HG03159 (cell line): ENCODE results near the gene CAV1.
"Not testable (repeated sequence)": the region's sequence is repeated elsewhere in the genome, so short reads cannot be mapped to it uniquely, and the experiment has no call there.

Experiments
- ATAC-seq: cut with Tn5 transposase; IDR thresholded peaks from one replicate; pipeline ENCODE4 v1.9.1; 2021; ENCODE audit warnings: mild to moderate bottlenecking, moderate library complexity; ENCODE audit not compliant: unreplicated experiment

CAV1 gene

DNA sequence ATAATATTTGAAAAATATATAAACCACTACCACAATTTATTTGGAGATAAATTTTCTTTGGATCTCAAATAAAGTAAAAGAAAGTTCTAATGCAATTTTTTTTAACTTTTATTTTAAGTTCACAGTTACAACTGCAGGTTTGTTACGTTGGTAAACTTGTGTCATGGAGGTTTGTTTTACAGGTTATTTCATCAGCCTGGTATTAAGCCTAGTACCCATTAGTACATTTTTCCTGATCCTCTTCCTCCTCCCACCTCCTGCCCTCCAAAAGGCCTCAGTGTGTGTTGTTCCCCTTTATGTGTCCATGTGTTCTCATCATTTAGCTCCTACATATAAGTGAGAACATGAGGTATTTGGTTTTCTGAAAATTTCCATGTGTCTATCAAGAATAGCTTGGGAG lies 54.5 kb downstream of the CAV1 start:
- ATAC-seq, result no peak

DNA sequence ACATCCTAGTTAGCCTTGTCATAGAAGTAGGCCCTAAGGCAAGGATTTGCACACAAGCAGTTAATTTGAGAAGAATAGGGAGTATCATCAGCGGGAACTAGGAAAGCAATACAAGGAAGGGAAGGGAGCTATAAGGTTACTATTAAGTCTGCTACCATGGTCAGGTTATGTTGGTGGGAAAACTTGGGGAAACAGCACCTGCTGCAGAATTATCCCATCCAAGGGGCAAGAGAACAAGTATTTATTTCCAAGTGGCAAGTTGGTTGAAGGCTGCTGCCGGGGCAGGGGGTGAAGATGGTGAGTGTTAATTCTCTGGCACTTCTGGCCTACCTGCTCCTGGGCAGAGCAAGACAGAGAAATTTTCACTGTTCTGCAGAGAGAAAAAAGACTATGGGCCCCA lies 55.0 kb downstream of the CAV1 start:
- no peak for ATAC-seq

DNA sequence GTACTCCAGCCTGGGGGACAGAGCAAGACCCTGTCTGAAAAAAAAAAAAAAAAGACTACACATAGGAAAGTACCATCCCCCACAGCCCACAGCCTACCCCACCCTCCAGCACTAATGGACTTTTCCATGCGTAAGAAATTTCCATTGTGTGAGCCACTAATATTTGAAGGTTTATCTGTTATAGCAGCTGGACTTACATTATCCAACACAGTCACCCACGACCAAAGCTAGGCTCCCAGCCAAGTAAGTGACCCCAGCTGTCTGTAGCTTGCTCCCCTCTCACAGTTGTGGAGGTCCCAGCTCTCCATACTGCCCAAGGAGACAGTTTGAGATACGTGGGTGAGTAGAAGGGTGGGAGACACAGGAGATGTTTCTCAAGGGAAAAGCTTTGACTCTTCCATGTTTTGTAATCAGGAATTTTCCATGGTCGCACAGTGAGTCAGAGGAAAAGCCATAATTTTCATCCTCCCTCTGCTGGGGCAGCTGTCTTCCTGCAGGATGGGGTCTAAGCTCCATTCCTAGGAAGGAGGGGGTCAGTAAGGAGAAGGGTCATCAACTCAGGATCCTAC lies 57.4 kb downstream of the CAV1 start:
- ATAC-seq, result no peak

DNA sequence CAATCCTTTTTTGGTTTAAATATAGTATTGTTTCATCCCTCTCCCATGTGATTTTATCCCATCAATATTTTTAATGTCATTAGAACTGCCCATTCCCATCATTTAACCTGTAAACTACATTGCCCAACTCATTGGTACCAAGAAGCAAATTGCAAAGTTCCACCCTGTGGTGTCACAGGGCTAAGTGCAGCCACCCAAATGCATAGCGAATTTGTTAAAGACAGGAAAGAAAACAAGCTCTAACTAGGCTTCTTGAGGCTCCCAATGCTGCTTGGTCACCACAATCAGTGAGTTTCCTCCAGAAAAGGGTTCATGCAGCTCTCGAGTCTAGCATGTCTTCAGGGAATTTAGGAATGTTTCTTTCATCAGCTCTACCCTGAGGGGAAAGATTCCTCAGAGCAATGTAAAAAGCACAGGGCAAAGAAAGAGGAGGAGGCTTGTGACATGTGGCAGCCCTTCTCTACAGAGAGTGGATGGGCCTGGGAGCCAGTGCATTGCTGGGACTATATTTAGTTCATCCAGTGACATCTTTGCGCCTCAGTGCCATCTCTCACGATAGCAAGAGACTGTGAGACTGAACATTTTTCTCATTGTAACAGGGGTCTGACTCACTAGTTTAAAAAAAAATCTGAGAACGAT lies 58.1 kb downstream of the CAV1 start:
- peak; percentile 39 for ATAC-seq

DNA sequence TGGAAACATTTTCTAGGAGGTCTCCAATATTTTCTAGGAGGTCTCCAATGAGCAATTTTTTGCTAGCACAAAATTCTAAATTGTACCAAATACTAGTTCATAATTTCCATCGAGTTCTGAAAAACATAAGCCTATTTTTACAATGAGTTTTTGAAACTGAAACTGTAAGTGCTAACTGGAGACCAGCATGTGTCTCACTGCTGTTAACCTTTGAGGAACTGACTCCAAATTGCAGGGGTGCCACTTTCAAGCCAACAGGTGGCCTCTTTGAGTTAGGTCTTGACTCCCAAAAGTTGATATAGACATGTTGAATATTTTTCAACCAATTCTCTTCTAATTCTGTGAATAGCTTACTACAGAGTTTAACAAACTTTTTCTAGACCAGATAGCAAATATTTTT lies 58.8 kb downstream of the CAV1 start:
- ATAC-seq, result peak; percentile 97

DNA sequence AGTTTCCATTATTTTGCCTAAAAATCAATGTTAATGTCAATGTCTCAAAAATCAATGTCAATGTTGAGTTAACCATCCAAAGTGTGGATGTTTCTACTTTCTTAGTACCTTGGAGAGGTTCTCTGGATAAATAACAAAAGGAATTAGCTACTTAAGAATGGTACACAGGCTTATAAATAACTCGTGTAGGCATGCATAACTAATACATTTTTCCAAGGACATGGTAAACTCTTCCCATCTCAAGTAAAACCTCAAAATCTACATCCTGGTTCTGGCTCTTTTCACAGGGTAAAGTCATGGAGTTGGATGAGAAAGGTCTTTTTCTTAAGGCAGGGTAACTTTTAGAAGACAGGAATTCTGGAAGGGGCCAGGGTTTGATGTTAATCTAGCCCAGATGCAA lies 59.9 kb downstream of the CAV1 start:
- ATAC-seq, result no peak

DNA sequence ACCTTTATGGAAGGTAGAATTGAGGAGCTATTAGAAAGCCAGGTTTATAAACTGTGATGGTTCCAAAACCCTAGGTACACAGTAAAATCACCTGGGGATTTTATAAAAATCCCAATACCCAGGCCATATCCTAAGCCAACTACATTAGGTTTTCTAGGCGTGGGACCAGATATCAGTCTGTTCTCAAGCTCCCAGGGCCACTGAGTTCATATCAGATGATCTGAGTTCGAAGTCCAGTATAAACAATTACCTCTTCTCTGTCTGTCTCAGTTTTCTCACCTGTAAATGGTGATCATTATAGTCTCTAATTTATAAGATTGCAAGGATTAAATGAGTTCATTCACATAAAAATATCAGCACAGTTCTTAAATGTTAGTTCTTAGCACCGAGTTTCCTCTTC lies 60.6 kb downstream of the CAV1 start:
- ATAC-seq, result no peak

DNA sequence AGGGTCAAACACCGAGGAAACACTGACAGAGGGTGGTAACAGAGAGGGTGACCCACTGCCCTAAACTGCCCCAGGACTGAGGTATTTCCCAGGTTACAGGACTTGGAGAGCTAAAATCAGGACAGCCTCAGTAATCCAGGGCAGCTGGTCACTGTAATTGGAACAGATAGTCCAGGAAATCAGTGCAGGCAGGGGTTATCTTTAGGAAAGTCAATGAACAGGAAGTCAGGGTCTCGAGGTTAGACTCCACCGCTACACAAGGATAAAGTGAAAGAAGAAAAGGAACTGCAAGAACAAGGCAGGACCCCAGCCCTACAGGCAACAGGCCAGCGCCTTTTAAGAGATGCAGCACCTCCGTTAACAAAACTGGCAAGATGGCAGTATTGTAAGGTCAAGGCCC lies 61.1 kb downstream of the CAV1 start:
- ATAC-seq, result no peak

DNA sequence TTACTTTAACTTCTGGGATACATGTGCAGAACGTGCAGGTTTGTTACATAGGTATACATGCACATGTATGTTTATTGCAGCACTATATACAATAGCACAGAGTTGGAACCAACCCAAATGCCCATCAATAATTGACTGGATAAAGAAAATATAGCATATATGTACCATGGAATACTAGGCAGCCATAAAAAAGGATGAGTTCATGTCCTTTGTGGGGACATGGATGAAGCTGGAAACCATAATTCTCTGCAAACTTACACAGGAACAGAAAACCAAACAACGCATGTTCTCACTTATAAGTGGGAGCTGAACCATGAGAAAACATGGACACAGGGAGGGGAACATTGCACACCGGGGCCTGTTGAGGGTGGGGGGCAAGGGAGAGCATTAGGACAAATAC lies 62.4 kb downstream of the CAV1 start:
- ATAC-seq, result not testable (repeated sequence)

DNA sequence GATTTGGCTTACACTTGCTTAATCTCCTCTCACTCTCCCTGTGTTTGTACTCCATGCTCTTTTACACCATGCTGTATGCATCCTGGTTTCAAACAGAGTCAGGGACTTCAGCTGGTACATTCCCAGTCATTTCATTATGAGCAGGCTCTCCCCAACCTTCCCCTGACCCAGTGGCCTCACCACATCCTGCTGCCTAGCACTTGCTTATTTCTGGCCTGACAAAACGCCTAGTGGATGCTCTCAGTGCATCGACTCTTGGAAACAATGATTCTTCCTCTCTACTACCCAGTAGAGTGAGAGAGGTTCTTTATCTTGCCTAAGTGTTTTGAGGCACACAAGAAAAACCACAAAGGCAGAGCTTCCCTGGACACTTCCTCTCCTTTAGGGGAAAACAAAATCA lies 63.4 kb downstream of the CAV1 start:
- ATAC-seq, result peak; percentile 38

DNA sequence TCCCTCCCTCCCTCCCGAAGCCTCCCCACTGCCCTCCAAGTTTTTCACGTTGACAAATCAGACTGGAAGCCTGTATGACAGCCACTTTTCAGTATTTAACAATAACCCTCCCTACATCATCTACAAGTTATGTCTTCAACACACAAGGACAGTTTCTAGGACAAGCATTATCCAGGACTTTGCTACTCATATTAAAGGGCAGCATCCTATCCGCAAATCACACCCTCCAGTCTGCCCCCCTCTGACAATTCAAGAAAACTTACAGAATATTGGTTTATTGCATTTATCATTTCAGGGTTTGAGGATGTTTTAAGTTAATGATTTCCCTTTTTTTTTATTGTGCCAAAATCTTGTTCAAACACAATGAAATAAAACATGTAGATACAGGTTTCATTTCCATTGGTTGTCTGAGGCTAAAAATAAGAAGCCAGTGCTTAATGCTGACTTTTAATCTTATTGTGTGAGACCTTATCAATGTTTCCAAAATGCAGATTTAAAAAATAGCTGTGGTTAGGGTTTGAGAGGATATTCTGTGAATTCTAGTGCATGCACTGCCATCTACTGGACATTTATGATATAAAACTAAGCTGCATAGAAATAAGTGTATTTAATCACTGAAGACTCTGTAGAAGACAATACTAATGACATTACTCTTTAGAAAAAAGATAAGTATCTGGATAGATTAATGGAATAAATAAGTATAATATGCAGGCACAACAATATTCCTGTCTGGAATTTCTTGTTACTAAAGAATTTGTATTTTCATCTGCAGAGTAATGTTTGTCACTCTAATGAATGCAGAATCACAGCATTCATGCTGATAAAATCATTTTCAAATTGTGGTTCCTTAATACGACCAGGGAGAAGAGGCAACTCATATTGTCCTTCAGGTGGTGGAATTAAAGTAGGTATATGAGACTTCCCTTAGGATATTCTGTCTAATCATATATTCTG lies 64.1 kb downstream of the CAV1 start:
- no peak for ATAC-seq

DNA sequence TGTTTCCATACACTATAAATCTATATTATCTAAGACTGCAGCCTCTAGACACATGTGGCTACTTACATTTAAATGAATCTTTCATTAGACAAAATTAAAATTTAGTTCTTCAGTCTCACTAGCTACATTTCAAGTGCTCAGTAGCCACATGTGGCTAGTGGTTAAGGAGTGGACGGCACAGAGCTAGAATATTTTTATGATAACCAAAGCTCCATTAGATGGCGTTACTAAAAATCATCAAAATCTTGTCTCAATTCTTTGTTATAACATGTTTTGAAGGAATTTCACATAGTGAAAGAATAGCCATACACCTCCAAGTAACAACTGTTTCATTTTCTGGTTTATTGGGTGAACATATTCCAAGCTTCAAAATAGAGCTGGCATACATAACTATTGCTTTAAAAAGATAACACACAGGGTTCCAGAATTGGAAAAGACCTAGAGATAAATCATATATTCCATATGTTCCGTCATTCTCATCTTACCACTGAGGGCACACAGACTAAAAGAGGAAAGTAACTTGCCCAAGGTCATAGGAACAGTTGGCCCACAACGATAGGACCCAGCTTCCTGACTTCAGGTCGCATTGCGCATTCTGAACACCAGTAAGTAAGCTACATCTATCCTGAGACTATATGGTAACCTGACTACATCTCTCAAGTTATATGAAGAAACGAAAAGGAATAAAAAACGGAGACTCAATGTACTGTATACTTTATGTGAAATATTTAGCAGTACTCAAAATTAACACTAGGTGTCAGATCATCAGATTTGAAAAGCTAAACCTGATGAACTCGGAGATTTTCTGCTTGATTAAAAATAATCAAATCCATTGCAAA lies 66.6 kb downstream of the CAV1 start:
- no peak for ATAC-seq

DNA sequence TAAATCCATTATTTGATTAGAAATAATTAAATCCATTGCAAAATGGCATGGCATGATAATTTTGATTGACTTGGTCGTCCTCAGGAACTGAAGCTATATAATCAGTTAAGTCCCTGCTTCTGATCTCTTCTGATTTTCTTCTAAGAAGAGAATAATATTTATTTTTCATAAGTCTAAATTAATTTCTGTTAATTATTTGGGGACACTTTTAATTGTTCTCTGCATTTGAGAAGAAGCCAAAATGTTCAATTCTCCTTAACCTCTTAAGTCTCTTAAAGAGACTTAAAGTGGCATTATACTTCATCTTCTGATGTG lies 67.2 kb downstream of the CAV1 start:
- ATAC-seq, result no peak

DNA sequence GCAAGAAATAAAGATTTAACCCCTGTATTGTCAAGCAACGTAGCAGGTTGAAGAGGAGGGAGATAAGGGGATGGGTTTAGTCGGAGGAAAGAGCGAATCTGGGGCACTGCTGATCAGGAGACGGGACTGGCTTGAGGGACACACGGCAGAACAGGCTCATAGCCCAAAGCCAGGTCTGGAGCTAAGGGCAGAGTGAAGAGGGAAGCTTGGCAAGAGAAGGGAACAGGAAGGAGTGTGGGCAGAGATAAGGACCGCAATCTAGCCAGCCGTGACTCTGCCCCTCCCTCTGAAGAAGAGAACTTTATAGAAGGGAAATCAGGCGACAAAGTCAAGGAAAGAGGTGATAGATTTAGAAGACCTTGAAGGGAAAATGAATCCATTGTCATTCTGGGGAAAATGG lies 67.6 kb downstream of the CAV1 start:
- no peak for ATAC-seq

DNA sequence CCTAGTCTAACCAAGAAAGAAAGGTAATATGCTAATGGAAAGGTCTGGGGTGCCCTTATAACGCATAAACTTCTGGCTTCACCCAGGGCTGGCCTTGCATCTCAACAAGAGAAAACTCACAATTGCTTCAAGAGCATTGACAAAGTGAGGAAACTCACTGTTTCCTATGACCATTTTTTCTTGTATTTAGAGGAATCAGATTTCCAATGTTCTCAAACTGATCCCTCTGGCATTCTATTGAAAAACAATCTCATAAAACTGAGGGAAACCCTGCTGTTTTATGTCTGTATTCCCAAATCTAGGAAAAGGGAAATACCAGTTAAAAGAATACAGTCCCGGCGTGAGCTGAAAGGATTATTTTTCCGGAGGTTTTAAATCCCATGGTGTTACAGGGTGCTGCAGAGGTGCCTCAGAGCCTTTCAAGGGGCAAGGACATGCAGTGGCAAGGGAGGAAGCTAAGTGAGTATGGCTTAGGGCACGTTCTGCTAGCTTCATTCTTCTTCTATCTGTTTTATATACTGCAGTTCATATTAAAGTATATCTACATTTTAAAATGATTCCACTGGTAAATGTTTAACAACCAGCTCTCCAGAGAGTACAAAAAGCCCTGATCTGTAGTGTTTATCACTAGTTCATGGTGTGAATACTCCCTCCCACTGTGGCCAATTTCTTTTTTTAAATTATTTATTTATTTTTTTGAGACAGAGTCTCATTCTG lies 68.7 kb downstream of the CAV1 start:
- no peak for ATAC-seq

DNA sequence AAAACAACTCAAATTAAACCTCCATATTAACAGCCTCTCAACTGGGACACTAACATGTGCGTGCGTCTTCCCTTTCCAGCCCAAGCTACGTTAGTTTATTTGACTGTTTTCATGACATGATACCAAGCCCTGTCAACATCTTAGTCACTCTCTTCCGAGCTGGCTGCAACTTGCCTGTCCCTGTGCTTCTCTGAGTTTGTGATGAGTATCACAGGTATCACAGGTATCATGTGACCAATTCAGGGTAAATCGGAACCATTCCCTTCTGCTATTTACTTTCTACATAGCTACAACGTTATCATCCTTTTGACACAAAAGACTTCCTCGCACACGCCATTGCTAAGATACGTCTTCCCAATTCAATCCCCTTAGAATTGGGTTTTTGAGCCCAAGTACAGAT lies 70.2 kb downstream of the CAV1 start:
- no peak for ATAC-seq

DNA sequence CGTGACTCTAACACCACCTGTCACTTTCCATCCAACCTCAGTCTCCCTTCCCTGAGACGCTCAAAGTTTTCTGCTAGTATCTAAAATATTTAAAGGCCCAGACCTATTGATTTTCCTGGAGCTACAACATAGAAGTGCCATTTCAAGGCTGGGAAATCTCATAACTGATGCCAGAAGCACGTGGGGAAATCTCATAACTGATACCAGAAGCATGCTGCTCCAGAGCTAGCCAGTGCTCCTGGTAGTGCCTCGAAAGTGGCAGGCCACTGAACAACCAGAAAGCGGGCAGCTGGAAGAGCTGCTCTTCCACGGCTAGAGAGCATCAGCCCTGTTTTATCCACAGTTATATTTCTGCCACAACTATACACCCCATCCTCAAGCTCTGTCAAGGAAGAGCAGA lies 72.5 kb downstream of the CAV1 start:
- ATAC-seq, result no peak

DNA sequence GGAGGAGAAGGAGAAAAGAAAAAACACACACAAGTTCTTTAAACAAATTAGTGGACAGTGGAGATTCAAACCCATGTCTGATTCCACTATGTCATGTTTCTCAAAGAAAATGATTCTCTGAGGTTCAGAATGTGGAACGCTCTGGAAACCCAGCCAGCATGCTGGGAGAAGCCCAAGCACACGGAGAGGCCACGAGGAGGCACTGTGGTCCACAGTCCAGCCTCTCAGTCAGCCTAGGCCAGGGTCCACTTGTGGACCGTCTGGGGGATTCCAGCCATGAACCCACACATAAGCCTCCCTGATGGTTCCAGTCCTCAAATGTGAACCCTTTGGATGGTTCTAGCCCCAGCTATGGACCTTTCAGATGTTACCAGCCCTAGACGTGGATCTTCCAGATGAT lies 73.4 kb downstream of the CAV1 start:
- ATAC-seq, result no peak

DNA sequence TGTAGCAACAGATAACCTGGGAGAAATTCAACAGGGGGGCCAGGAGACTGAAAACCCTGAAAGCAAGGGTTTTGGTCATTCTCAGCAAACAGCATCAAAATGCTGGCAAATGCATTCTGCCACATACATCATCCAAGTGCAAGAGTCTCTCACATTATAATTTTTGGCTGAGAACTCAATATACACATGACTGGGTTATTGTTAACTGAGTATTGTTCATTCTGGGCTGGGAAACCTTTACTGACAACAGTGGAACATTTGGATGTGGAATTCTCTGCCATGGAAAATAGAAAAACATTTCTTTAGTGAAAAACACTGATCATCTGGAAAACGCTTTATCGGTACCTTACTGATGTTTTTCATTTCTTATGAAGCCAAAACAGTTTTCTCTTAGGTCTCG lies 74.0 kb downstream of the CAV1 start:
- no peak for ATAC-seq

DNA sequence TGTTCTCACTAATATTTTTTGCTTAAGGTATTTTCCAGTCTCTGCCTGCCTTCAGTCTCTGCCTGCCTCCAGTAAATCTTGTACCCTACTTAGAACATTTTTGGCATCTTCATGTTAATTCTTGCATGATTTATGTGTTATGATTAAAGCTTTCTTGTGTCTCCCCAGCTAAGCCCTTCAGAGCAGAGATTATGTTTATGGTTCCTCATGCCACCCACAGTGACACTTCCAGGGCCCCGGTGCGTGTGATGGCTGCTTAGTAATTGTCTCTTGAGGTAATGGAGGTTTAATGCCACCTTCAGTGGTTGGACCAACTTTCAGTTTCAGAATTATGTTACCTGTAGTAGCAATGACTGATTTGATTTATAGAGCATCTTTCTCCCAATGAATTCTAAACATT lies 76.6 kb downstream of the CAV1 start:
- no peak for ATAC-seq

DNA sequence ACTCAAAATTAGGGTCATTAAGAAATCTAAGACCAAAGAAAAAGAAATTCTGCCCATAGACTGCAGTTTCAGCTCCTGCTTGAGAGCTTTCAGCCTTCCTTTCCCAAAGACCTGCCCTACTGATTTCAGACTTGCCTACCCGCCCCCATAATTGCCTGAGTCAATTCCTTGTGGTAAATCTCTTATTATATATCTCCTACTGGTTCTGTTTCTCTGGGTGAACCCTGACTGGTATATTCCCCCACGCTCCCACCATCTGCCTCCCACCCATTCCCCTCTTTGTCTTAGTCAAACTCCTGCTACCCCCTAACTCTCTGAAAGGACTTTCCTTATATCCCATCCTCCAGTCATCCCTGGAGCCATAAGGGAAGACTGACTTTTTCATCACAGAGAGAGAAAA lies 82.5 kb downstream of the CAV1 start:
- ATAC-seq, result no peak
